Measurements from ENCODE around the gene ALKBH5. TPM values are rescaled to one million over a fixed set of nuclear protein-coding genes. Genes with fewer than 3 reads are reported as not detected.

Gene ALKBH5
- total and polyA plus RNA-seq, 2 experiments from 2014 or later, result 56.6 to 78.3 TPM

DNA sequence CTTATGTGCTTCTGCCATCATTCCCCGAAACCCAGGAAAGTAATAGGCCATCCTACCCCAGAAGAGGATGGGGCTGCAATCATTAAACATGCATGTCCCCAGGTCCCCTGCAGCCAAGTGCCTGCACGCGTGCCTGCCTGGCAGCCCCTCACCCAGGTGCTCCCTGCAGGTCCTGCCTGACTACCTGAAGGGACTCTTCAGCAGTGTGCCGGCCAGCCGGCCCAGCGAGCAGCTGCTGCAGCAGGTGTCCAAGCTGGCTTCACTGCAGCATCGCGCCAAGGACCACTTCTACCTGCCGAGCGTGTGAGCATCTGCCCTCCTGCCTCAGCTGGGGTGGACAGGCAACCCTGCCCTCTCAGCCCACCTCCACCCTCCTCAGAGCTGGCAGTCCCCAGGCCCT, 16.2 kb upstream of the ALKBH5 start:
- Histone ChIP-seq H3K4me3 (no peak overlapping the region), H3K4me2 (no peak overlapping the region), H3K27ac (no peak overlapping the region), H3K36me3 (replicated peaks; ENCODE audit: insufficient read depth, low read depth) (no peaks in the 10 kb centered on the region), H2AFZ (no peak overlapping the region), H3K9me2 (replicated peaks; ENCODE audit: insufficient read depth) (no peaks in the 10 kb centered on the region), H3K4me1 (ENCODE audit: insufficient read depth) (no peaks in the 10 kb centered on the region), H3K9me3 (ENCODE audit: low read depth) (no peaks in the 10 kb centered on the region), H3K27me3 (no peaks in the 10 kb centered on the region), H3K79me2 (no peaks in the 10 kb centered on the region), H4K20me1 (ENCODE audit: insufficient read depth, poor library complexity, severe bottlenecking) (no peaks in the 10 kb centered on the region)
- TF ChIP-seq, protein P1, sequence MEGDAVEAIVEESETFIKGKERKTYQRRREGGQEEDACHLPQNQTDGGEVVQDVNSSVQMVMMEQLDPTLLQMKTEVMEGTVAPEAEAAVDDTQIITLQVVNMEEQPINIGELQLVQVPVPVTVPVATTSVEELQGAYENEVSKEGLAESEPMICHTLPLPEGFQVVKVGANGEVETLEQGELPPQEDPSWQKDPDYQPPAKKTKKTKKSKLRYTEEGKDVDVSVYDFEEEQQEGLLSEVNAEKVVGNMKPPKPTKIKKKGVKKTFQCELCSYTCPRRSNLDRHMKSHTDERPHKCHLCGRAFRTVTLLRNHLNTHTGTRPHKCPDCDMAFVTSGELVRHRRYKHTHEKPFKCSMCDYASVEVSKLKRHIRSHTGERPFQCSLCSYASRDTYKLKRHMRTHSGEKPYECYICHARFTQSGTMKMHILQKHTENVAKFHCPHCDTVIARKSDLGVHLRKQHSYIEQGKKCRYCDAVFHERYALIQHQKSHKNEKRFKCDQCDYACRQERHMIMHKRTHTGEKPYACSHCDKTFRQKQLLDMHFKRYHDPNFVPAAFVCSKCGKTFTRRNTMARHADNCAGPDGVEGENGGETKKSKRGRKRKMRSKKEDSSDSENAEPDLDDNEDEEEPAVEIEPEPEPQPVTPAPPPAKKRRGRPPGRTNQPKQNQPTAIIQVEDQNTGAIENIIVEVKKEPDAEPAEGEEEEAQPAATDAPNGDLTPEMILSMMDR (IDR thresholded peaks at IDR 0.05; ENCODE audit: poor library complexity), result no peak
- TF ChIP-seq EZH2phosphoT487 (IDR thresholded peaks at IDR 0.05; ENCODE audit: low read depth, severe bottlenecking, unreplicated experiment), result no peak
- no peak for TF ChIP-seq EZH2 (IDR thresholded peaks at IDR 0.05; ENCODE audit: borderline replicate concordance)
- no peak for DNase-seq (ENCODE audit: low spot score)
- WGBS (ENCODE audit: low lambda C conversion rate, missing lambda C conversion rate), result 92% methylated on average over 10 of the region's 10 CpGs

DNA sequence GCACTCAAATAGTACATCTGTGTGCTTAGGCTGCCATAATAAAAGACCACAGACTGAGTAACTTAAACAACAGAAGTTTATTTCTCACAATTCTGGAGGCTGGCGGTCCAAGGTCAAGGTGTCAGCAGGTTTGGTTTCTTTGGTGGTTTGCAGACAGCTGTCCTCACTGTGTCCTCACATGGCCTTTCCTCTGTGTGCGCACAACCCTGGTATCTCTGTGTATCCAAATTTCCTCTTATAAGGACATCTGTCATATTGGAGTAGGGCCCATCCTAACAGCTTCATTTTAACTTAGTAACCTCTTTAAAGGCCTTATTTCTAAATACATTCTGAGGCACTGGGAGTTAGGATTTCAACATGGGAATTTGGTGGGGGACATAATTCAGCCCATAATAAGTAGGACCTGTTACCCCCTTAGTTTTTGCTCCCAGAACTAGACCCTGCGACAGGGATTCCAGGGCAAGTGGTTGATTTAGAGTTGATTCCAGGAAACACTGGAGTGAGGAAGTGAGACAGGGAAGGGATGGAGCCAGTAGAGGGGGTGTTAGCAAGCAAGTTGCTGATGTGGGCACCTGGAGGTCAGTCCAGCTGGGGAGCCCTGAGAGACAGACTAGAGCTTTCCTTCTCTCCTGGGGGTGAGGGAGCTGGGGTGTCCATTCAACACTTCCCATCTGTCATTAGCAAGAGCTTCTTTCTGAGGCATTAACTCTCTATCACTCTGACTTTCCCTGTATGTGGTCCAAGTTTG, 10.9 kb upstream of the ALKBH5 start:
- WGBS (ENCODE audit: low lambda C conversion rate, missing lambda C conversion rate), result 81% methylated on average over 3 of the region's 3 CpGs
- Histone ChIP-seq H4K20me1 (ENCODE audit: insufficient read depth, poor library complexity, severe bottlenecking) (no peaks in the 10 kb centered on the region), H2AFZ (no peak overlapping the region), H3K27me3 (no peaks in the 10 kb centered on the region), H3K4me1 (ENCODE audit: insufficient read depth) (no peaks in the 10 kb centered on the region), H3K36me3 (replicated peaks; ENCODE audit: insufficient read depth, low read depth) (no peaks in the 10 kb centered on the region), H3K4me3 (no peak overlapping the region), H3K27ac (no peak overlapping the region), H3K4me2 (no peak overlapping the region), H3K9me2 (replicated peaks; ENCODE audit: insufficient read depth) (no peaks in the 10 kb centered on the region), H3K9me3 (ENCODE audit: low read depth) (no peaks in the 10 kb centered on the region), H3K79me2 (no peaks in the 10 kb centered on the region)
- TF ChIP-seq, protein P1 (IDR thresholded peaks at IDR 0.05; ENCODE audit: poor library complexity), result no peak
- no peak for TF ChIP-seq EZH2 (IDR thresholded peaks at IDR 0.05; ENCODE audit: borderline replicate concordance)
- TF ChIP-seq EZH2phosphoT487 (IDR thresholded peaks at IDR 0.05; ENCODE audit: low read depth, severe bottlenecking, unreplicated experiment), result no peak
- no peak for DNase-seq (ENCODE audit: low spot score)

DNA sequence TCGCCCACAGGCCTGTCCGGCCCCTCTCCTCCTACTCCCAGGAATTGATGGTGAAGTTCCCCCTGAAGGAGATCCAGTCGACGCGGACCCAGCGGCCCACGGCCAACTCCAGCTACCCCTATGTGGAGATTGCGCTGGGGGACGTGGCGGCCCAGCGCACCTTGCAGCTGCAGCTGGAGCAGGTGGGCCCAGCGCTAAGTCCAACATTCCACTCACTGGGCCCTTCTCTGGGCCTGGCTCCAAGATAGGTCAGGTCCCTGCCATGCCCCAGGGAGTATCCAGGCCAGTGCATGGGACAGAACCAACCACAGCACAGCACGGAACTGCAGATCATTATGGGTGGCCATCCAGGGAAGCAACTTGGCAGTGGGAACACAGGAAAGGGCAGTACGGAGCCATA, 9.9 kb upstream of the ALKBH5 start:
- peaks cover under 1% of the 10 kb centered on the region for H3K4me1 ChIP-seq (ENCODE audit: insufficient read depth)
- WGBS (ENCODE audit: low lambda C conversion rate, missing lambda C conversion rate), result 98% methylated on average over 14 of the region's 14 CpGs
- no peaks in the 10 kb centered on the region for H3K79me2 ChIP-seq
- no peaks in the 10 kb centered on the region for H4K20me1 ChIP-seq (ENCODE audit: insufficient read depth, poor library complexity, severe bottlenecking)
- no peaks in the 10 kb centered on the region for H3K27me3 ChIP-seq
- no peak overlapping the region for H3K27ac ChIP-seq
- no peak for TF ChIP-seq EZH2 (IDR thresholded peaks at IDR 0.05; ENCODE audit: borderline replicate concordance)
- TF ChIP-seq, protein P1 (IDR thresholded peaks at IDR 0.05; ENCODE audit: poor library complexity), result no peak
- no peak for TF ChIP-seq EZH2phosphoT487 (IDR thresholded peaks at IDR 0.05; ENCODE audit: low read depth, severe bottlenecking, unreplicated experiment)
- H3K9me2 ChIP-seq (replicated peaks; ENCODE audit: insufficient read depth), result no peaks in the 10 kb centered on the region
- H3K4me2 ChIP-seq, result no peak overlapping the region
- H3K36me3 ChIP-seq (replicated peaks; ENCODE audit: insufficient read depth, low read depth), result no peaks in the 10 kb centered on the region
- H3K9me3 ChIP-seq (ENCODE audit: low read depth), result no peaks in the 10 kb centered on the region
- H3K4me3 ChIP-seq, result no peak overlapping the region
- DNase-seq (ENCODE audit: low spot score), result no peak
- no peak overlapping the region for H2AFZ ChIP-seq
